Measurements from ENCODE around the gene PWWP2B.

Gene PWWP2B

DNA sequence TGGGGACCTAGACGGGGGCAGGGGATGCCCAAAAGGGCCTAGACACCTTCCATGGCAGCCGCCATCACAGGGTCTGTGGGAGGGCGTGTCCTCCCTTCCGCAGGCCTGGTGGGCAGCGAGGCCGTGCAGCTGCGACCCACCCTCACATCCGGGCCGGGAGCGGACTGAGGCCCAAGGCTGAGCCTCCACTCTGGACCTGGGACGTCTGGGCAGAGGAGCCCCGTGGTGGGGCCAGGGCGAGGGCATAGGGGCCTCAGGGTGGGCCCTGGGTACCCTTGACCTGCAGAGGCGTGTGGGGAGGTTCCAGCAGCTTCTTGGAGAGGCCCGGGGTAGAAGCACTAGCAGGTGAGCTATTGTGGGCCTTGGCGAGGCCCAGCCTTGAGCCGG, 49.2 kb downstream of the PWWP2B start:
- DNase-seq (ENCODE audit: low read depth, low spot score): no peak

DNA sequence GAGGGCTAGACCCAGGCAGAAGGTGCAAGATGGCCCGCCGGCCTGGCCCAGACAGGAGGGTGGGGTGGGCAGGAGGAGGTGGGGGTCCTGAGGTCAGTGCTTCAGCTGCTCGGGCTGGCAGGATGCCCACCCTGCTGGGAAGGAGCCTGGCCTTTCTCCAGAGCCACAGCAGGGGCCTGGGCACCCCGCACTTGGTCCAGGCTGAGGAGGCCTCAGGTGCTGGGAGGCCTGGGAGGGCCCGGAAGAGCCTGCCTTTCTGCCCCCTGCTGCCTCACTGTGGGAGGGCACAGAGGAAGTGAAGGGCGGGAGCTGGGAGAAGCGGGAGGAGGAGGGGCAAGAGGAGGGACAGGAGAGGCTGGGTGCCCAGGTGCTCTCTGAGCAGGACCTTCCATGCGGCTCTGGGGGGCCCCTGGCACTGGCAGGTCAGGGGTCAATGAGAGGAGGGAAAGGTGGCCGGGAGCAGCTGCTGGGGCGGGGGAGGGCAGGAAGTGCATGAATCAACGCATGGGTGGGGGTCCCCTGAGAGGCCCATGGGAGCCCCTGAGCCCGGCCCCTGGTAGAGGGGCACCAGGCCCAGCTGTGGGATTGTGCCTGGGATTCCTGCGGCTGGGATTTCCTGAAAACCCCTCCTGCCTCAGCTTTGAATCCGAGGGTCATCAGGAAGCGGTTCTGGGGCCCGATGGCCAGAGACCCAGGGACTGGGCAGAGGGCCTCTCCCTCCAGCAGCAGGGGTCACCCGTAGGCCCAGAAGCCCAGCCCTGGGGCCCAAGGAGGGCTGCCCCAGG, 49.9 kb downstream of the PWWP2B start:
- DNase-seq (ENCODE audit: low read depth, low spot score): no peak

DNA sequence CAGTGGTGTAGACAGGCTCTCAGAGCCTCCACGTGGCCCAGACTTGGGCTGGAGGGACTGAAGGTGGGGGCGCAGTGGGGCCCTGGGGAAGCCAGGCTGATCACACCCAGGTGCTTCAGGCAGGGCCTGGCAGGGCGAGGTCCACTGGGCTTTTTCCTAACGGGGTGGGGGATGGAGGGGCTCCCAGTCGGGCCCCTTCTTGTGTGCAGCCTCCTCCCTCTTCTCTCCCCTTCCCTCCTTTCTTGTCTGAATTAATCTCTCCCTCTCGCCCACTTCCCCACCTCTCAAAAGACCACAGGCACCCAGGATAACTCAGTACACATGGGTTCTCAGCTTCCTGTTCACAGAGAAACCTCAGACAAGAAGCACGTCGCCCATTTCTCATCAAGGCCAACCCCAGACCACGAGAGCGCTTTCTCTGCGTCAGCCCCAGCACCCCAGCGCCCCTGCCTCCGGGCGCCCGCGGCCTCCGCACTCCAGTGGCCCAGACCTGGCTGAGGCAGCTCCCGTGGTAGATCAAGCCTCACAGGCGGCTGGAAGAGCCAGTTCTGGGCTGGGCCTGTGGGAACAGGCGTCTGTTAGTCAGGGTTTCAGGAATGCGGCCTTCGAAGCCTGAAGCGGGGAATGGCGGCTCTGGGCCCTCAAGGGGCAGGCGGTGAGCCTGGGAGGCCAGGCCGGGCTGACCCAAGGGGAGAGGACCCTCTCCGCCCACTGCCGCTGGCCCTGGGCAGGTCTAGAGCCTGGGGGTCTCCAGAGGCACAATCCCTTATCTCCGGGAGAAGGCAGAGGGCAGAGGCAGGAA, 50.6 kb downstream of the PWWP2B start:
- no peak for DNase-seq (ENCODE audit: low read depth, low spot score)

DNA sequence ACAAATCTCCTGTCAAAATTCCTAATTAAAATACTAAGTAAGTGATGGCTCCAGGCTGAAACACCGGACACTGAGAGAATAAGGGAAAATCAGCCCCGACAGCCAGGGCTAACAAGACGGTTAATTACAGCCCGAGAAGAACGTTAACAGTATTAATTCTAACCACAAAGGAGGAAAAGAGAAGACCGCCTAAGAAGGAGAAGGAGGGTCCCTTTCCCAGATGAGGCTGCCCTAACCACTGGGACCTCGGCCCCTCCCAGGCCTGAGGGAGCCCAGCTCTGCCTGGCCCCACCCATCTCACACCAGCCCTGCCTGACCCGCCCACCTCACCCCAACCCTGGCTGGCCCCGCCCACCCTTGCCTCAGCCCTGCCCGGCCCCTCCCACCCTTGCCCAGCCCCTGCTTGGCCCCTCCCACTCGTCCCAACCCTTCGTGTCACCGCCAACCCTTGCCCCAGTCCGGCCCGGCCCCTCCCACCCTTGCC, 51.3 kb downstream of the PWWP2B start:
- DNase-seq (ENCODE audit: low read depth, low spot score): no peak

DNA sequence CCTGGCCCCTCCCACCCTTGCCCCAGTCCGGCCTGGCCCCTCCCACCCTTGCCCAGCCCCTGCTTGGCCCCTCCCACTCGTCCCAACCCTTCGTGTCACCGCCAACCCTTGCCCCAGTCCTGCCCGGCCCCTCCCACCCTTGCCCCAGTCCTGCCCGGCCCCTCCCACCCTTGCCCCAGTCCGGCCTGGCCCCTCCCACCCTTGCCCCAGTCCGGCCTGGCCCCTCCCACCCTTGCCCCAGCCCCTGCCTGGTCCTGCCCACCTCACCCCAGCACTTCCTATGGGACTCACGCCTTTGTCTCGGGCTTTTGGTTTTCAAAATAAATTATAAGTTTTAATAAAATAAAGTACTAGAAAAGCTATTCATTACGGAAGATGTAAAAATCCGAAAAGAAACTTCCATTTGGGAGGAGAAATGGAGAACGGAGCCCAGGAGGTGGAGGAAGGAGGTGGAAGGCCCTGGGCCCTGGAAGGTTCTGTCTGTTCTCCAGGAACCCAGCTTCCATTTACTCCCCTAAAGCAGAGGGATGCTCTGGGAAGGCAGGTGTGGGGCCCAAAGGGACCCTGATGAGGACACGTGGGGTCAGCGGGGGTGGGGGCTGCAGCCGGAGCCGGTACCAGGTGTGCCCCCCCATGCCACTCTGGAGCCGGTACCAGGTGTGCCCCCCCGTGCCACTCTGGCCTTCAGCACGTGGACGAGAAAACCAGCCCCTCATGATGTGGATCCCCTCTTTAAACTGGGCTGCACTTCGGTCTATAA, 52.2 kb downstream of the PWWP2B start:
- no peak for DNase-seq (ENCODE audit: low read depth, low spot score)

DNA sequence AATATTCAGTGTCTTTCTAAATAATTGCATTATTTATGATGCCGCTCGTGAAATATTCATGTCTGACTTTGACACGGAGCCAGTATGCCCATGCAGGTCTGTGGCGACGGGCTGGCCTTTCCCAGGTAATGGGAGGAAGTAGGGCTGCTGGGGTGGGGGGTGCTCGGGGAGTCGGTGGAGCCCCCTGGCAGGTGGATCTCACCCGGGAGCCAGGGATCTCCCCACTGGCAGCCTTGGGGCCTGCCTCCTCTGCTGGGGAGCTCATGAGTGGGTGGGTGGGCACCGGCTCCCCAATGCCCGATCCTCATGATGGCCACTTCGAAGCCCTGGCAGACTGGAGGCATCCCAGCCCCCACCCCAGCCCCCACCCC, 52.8 kb downstream of the PWWP2B start:
- no peak for DNase-seq (ENCODE audit: low read depth, low spot score)

DNA sequence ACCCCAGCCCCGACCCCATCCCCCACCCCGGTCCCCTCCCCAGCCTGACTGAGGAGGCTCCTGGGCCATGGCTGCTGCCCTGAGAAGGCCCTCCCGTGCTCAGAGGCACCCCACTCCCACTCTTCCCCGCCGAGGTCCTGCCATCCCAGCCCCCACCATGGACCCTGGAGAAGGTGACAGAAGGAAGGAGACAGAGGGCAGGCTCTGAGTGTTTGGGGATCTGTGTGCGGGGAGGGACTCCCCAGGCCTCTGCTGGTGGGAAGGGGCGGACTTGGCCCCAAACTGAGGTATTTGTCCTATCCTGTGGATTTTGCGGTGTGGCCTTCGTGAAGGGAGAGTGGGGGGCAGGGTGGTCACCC, 53.4 kb downstream of the PWWP2B start:
- no peak for DNase-seq (ENCODE audit: low read depth, low spot score)

DNA sequence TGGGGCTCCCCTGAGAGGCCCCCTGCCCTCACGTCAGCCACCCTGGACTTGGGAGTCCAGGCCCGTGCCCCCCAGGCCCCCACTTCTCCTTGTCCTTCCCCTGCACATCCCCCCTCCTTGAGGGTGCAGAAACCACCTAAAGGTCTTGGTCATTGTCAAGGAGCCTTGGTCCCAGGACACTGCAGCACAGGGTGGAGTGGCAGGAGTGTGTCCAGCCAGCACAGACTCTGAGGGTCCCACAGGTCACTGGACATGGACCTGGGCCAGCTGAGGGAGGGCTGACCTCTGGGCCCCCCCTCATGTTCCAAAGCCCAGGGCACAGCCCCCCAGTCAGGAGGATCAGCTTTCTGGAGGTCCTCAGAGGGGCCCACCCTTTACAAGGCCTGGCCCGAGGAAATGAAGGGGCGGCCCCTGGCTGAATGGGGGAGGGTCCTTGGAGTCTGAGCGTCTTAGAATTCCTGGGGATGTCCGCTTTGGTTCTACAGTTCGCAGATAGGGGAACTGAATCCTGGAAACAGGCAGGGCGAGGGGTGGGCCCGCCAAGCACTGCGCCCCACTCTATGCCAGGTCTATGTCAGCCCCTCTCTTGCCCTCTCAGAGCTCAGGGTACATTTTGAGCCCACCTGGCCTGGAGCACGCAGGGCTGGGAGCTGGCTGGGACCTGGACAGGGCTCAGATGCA, 54.0 kb downstream of the PWWP2B start:
- no peak for DNase-seq (ENCODE audit: low read depth, low spot score)

DNA sequence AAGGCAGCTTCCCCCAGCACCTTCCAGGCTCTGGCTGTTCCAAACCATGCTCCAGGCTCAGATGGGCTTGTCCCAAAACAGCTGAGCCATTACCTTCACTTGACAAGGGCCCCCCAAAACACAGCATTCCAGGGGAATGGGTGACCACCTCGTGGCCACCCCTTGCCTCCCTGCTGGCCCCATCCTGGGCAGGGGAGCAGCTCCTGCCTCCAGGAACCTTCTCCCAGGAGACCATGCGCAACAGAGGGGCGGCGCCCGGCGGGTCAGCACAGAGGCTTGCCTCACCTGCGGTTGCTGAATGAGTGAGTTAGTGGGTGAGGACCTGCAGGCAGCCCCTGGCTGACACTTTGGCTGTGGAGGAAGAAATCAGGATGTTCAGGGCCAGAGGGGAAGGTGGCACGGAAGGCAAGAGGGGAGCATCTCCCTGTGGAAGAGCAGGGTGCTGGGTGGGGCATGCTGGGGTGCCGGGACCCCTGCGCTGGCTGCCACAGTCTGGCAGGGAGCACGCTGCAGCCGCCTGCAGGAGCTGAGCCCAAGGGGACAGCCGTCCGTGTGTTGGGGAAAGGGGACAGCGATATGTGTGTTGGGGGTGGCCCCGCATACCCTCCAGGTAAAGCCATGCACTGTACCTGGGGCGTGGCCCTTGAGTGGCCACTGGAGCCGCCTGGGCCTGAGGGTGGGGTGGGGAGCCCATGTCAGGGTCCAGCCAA, 54.7 kb downstream of the PWWP2B start:
- no peak for DNase-seq (ENCODE audit: low read depth, low spot score)

DNA sequence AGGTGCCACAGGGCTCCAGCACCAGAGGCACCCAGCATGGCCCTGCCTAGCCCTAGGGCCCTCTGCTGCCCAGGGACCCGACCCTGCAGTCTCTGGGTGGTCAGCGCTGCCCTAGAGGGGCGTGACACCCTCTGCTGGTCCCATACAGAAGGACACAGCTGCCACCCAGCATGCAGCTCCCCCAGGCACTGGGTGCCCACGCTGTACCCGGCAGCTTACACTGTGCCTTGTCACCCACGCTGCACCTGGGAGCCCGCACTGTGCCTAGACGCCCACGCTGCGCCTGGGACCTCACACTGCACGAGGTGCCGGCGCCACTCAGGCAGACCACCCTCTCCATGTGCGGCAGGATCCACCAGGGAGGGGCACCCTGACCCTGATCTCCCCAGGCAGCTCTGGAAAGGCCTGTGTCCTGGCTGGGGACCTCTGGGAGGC, 55.2 kb downstream of the PWWP2B start:
- DNase-seq (ENCODE audit: low read depth, low spot score): no peak

DNA sequence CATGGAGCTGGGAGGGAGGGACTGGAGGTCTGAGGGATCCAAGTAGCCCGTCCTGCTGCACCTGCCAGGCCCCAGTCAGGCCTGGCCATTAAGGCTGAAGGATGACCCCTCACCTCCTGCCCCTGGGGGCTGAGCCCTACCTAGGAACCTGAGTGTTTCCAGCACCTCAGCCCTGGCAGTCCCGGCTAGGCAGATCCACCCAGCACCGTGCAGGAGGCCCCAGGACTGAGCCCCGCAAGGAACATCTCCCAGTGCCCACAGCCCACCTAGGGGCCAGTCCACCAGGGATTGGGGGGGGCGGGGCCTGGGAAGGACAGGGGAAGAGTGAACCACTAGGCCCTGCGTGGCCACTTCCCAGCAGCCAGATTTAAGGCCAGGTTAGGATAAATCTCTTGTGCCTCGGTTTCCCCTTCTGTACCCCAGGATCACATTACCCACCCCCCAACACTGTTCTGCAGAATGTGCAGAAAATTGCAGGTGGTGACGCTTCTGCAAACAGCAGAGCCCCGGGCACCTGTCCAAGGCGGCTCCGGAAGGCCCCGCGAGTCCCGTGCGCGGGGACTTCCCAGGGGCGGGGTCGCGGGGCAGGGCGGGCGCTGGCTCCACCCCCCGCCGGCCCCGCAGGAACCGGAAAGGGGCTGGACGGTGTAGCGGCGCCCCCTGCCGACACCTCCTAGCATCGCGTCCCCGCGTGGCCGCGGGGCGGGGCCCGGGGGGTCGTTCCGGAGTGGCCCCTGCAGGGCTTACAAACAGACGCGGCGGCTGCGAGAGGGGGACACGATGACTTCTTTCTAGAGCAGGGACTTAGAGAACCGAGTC, 55.9 kb downstream of the PWWP2B start:
- no peak for DNase-seq (ENCODE audit: low read depth, low spot score)

DNA sequence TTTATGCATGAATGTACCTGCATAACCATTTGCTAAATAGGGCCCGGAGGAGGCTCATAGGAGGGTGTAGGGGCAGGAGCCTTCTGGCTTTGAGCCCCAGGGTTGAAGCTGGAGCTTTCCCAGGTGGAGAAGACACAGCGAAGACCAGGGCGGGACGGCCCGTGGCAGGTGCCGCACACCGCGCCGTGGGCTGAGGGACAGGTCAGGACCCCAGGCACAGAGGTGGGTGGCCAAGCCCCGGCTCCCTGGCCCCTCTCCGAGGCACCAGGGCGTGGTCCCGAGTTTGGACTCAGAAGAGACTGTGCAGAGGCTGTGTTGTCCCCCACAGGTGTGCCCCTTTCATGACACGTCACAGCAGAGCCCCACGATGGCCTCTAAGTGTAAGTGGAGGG, 56.5 kb downstream of the PWWP2B start:
- no peak for DNase-seq (ENCODE audit: low read depth, low spot score)

DNA sequence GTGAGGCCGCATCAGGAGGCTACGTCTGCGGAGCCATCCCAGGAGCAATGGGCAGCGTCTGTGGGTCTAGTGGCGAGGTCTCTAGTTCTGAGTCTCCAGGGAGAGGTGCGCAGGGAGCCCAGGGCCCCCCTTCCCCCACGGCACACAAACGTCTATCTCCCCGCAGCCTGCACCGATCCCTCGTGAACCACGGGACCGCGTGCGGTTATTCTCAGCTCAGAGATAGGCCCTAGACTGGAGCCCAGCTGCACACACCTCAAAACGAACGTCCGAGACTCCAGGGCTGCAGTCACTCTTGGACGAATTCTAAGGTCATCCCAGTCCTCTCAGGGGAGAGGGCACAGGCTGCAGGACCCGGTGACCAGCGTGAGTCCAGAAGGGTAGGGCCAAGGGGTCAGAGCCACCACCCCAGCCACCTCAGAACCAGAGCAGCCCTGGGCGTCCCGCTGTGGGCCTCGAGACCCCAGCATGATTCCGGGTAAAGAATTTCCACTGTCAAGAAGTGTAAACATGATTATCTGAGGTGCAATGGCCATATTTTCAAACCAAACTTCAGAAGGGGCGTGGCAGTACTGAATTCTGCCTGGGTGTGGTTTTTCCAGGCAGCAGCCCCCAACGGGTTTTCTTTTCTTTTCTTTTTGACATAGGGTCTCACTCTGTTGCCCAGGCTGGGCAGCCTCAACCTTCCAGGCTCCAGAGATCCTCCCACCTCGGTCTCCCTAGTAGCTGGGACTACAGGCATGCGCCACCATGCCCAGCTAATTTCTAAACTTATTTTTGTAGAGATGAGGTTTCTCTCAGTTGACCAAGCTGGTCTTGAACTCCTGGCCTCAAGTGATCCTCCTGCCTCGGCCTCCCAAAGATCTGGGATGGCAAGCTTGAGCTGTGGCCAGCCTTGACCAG, 57.5 kb downstream of the PWWP2B start:
- no peak for DNase-seq (ENCODE audit: low read depth, low spot score)

DNA sequence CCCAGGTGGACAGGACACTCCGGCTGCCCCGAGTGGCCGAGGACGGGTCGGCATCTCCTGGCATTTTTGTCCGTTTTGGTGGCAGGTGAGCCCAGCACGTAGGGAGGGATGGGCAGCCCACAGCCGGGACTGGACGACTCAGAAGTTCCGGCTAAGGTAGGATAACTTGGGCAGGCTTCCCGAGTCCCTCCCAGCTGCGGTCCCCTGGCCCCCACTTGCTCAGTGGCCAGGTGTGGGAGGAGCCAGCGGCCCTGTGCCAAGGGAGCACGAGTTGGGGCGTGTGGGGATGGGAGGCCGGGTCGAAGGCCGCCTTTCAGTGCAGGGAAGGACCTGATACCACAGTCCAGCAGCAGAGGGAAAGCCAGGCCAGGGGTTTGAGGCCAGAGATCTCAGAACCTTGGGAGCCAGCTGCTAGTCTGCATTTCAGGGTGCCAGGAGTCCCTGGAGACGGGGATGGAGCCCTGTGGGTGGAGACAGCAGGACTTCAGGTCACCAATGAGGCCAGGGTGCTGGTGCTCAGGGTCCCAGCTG, 58.5 kb downstream of the PWWP2B start:
- no peak for DNase-seq (ENCODE audit: low read depth, low spot score)

DNA sequence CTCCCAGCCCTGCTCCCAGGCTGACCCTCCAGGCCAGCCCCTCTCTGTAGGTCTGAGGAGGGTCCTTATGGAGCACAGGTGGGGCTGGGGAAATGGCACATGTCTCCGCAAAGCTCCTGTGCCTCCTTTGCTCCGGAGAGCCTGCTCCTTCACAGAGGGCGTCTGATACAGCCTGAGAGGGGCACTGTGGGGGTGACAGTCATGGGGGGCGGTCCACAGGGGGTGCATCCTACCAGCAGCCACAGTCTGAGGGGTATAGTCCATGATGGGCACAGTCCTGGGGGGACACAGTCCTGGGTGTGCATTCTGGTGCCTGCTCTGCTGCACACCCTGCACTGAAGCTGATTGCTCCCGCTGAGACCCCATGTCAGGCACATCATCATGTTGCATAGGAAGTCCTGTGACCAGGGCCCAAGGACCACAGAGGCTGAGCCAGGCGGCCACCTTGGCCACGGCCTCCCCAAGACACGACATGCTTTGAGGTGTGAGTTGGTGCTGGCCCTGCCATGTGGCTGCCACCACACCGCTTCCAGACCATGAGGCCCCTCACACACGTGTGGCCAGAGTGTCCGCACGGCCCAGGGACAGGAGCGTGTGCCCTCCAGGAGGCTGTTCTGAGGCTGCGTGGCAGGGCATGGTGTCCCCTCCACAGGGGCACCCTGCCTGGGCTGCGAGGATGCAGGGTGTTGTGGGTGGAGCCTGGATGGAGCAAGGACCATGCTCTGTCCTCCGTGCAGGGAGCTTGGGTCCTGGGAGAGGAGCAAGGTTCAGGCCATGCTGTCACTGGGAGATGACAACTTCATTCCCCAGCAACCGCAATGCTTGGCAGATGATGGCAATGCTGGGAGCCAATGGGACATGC, 59.2 kb downstream of the PWWP2B start:
- no peak for DNase-seq (ENCODE audit: low read depth, low spot score)

DNA sequence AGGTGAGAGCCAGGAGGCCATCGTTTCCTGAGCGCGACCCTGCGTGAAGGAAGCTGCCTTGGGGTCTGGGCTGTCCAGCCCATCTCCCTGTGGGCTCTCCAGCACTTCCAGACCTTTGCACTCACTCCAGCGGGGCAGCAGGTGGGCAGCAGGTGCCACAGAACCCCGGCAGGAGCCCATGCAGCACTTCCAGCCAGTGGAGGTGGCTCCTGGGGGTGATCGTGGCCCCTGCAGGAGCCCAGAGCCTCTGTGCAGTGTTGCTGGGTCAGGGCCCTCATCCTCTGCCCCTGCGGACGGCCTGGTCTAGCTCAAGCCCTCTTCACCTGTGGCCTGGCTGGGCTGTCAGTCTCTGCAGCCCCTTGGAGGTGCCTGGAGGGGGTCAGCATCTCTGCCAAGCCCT, 59.9 kb downstream of the PWWP2B start:
- no peak for DNase-seq (ENCODE audit: low read depth, low spot score)

DNA sequence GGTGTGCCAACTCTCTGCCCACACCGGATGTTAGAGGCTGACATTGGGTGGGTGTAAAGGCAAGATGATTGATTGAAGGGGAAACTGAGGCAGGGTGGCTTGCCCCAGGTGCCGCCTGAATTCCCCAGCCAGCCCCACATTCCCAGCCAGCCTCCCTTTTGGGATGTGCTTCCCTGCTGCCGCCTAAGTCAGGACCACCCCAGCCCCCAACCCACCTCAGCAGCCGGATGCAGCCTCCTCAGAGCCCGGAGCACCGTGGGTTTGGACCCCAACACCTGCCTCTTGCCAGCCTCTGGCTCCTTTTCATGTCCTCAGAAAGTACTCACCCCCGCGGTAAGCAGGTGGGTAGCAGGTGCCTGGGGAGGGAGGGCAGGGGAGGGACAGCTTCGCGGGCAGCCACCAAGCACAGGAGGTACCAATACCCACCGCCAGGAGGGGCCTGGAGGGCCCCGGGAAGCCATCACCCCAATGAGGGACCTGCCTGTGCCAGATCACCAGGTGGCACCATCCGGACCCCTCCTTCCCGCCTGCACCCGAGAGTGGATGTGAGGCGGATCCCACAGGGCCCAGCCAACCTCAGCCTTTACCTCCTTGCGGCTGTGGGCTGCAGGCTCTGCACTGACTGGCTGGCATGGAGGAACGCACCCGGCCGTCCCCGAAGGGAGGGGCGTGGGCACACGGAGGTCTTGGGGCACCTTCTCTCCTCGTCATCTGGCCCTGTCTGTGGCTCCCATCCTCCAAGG, 60.5 kb downstream of the PWWP2B start:
- no peak for DNase-seq (ENCODE audit: low read depth, low spot score)

Data from iPS DF 19.7 (cell line).